Right atrium auricular region (tissue), 2 donors: ENCODE data around the gene SYNRG. TPM values are rescaled to one million over a fixed set of nuclear protein-coding genes. Genes with fewer than 3 reads are reported as not detected.

ENCODE experiments used
- DNase-seq: peaks from one replicate; pipeline ENCODE4 v3.0.0-alpha.2; 2019; ENCODE audit warnings: low spot score
- H3K27ac ChIP-seq, 2 donors: fragments of 200-600 bp; sonication (generic); 1 replicate in 1 of 2; 2 replicates in 1 of 2; pipeline ENCODE4 v1.5.1; 2016 to 2019
- H3K27me3 ChIP-seq, 2 donors: fragments of 200-600 bp; sonication (generic); one replicate each; pipeline versions ENCODE4 v1.5.1 to v1.6.0; 2017 to 2019
- H3K36me3 ChIP-seq: fragments of 200-600 bp; sonication (generic); one replicate; pipeline ENCODE4 v1.5.1; 2016
- H3K4me1 ChIP-seq, 2 donors: fragments of 200-600 bp; sonication (generic); one replicate each; pipeline versions ENCODE4 v1.5.1 to v1.6.0; 2017 to 2019
- H3K4me3 ChIP-seq, 2 donors: fragments of 200-600 bp; sonication (generic); 1 replicate in 1 of 2; 2 replicates in 1 of 2; pipeline ENCODE4 v1.5.1; 2017 to 2019; ENCODE audit warnings: mild to moderate bottlenecking in 1 of 2, moderate library complexity in 1 of 2
- H3K9me3 ChIP-seq, 2 donors: fragments of 200-600 bp; sonication (generic); one replicate each; pipeline ENCODE4 v1.5.1; 2019
- CTCF ChIP-seq, 2 donors: fragments of 200-600 bp; sonication (generic); IDR thresholded peaks; one replicate each; pipeline ENCODE4 v1.5.1; 2019; ENCODE audit warnings: antibody characterized with exemption in 2 of 2
- total RNA-seq, 2 donors: library from RNA; depleted of rRNA; stranded (reverse); fragments of >200 nt; gene quantifications; one replicate each; pipeline ENCODE4 v1.1.0, GENCODE V29; 2016

SYNRG gene
- total RNA-seq, 2 donors from 2014 or later: 15.0 to 18.4 TPM

DNA sequence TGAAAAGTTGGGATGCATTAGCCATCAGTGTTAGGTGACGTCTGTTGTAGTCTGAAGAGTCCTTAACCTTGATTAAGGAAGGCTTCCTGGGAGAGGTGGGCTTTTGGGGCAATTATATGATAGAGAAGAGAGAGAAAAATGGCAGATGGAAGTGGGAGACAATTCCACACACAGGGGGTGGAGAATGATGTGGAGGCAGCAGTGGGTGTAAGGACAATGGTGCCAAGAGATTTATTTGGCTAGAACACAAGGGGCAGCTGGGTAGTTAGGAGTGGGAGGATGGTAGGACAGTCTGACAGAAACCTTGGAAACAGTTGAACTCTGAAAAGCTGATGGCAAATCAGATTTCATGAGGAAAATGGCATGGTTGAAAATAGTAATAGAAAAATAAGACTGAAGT lies 130.2 kb downstream of the SYNRG start:
- H3K4me3 ChIP-seq: no peak overlapping the region
- peaks cover 0 to 47% of the 10 kb centered on the region in 2 donors for H3K4me1 ChIP-seq
- DNase-seq: no peak
- H3K36me3 ChIP-seq: peaks cover 19% of the 10 kb centered on the region
- no peaks in the 10 kb centered on the region for H3K9me3 ChIP-seq
- no peaks in the 10 kb centered on the region for H3K27me3 ChIP-seq
- H3K27ac ChIP-seq: peak overlapping the region in 1 of 2 donors; percentile 26
- TF ChIP-seq CTCF (IDR thresholded peaks at IDR 0.05): no peak

DNA sequence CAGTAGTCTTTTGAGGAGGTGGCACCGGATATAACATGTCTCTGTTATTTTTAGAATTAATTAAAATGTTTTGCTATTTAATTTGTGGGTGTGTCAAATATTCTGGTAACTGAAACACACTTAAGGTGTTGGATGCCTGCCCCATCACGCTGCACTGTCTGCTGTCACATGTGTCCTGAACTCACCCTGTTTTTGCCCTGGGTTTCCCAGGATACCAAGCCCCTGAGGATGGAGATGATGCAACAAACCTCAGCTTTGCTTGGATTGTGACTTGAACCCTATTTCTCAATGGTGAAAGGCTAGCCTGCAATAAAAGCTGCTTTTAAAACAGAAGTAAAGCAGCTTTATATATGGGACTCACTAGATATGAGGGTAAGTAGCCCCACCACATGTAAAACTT lies 131.0 kb downstream of the SYNRG start:
- Histone ChIP-seq H3K27me3 (no peaks in the 10 kb centered on the region), H3K4me3 (no peak overlapping the region), H3K27ac (peak overlapping the region; percentile 26 to 80), H3K9me3 (no peaks in the 10 kb centered on the region), H3K36me3 (peaks cover 26% of the 10 kb centered on the region), H3K4me1 (peaks cover 0 to 42% of the 10 kb centered on the region in 2 donors)
- DNase-seq: peak; percentile 76
- TF ChIP-seq CTCF (IDR thresholded peaks at IDR 0.05): no peak

GRCh38 chr17:37476431-37477120 lies 132.6 kb downstream of the SYNRG start:
- peak overlapping the region; percentile 26 to 80 for H3K27ac ChIP-seq
- no peaks in the 10 kb centered on the region for H3K9me3 ChIP-seq
- DNase-seq: no peak
- peaks cover 0 to 34% of the 10 kb centered on the region in 2 donors for H3K4me1 ChIP-seq
- H3K27me3 ChIP-seq: no peaks in the 10 kb centered on the region
- TF ChIP-seq CTCF (IDR thresholded peaks at IDR 0.05): no peak
- no peak overlapping the region for H3K4me3 ChIP-seq
- H3K36me3 ChIP-seq: peaks cover 40% of the 10 kb centered on the region

DNA sequence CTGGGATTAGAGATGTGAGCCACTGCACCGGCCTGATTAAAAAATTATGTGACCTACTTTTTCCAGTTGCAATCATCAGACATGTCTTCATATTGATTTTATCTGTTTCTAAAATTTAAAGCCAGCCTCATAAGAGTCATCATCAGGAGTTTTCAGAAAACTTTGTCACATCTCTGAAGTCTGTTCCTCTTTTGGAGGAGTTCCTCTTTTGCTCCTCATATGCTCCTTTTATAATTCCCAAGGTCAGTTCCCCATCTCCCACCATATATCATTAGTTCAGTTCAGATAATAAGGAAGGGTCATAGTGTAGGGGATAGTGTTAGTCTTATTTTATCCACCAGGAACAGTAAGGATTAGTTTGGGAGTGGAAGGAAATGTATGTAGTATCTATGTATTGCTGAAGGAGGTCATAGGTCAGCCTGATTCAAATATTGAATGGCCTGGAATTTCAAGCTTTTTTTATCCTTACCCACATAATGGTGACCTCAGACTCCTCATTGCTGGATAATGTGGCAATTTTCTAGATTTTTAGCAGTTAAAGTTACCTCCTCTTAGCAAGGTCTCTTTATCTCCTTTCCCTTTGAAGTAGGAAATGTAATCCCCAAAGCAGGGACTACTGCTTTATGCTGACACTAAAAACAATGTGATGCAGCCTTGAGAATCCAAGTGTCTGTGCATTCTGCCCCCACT lies 133.3 kb downstream of the SYNRG start:
- Histone ChIP-seq H3K4me1 (peaks cover 0 to 34% of the 10 kb centered on the region in 2 donors), H3K27ac (peak overlapping the region; percentile 26 to 80), H3K36me3 (peaks cover 47% of the 10 kb centered on the region), H3K9me3 (no peaks in the 10 kb centered on the region), H3K4me3 (no peak overlapping the region), H3K27me3 (no peaks in the 10 kb centered on the region)
- no peak for DNase-seq
- TF ChIP-seq CTCF (IDR thresholded peaks at IDR 0.05): no peak

DNA sequence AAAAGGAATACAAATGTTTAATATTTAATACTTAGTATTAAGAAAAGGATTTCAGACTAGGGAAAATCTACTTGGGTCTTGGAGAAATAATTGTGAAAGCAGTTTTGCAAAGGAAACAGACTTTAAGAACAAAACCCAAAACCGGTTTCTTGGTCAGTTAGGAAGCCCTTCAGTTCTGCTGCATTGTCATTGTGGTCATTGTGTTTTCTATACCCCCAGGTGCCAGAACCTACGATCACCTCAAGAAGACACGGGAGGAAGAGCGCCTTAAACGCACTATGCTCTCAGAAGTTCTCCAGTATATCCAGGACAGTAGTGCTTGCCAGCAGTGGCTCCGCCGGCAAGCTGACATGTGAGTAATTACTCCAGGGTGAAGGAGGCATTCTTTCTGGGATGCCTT lies 139.0 kb downstream of the SYNRG start:
- H3K27me3 ChIP-seq: no peaks in the 10 kb centered on the region
- H3K9me3 ChIP-seq: no peaks in the 10 kb centered on the region
- TF ChIP-seq CTCF (IDR thresholded peaks at IDR 0.05): no peak
- peaks cover 71% of the 10 kb centered on the region for H3K36me3 ChIP-seq
- H3K4me3 ChIP-seq: no peak overlapping the region
- no peaks in the 10 kb centered on the region for H3K4me1 ChIP-seq
- no peak for DNase-seq
- no peak overlapping the region for H3K27ac ChIP-seq
